Mucosa of stomach (tissue), 1 donor: Measurements from ENCODE around the gene ATG5.

Experiments used
- H3K27me3 ChIP-seq: one replicate; pipeline ENCODE4 v1.7.0; 2013; ENCODE audit warnings: mild to moderate bottlenecking, low read length; ENCODE audit not compliant: control insufficient read depth, insufficient read depth
- H3K36me3 ChIP-seq: one replicate; pipeline ENCODE4 v1.7.0; 2013; ENCODE audit warnings: low read length; ENCODE audit not compliant: control insufficient read depth, insufficient read depth
- H3K4me1 ChIP-seq: one replicate; pipeline ENCODE4 v1.7.0; 2013; ENCODE audit warnings: mild to moderate bottlenecking, low read length; ENCODE audit not compliant: control insufficient read depth, insufficient read depth
- H3K4me3 ChIP-seq: one replicate; pipeline ENCODE4 v1.7.0; 2013; ENCODE audit warnings: low read length
- H3K9ac ChIP-seq: one replicate; pipeline ENCODE4 v1.7.0; 2013; ENCODE audit warnings: mild to moderate bottlenecking, low read length, moderate library complexity
- H3K9me3 ChIP-seq: one replicate; pipeline ENCODE4 v1.7.0; 2013; ENCODE audit warnings: mild to moderate bottlenecking, low read length, moderate library complexity; ENCODE audit not compliant: control insufficient read depth
- donor health status: Pancreatic carcinoma.

Gene ATG5

GRCh38 chr6:106339334-106340029, 13.9 kb upstream of the ATG5 start:
- Histone ChIP-seq H3K4me1 (no peaks in the 10 kb centered on the region), H3K9ac (no peak overlapping the region), H3K4me3 (no peak overlapping the region), H3K36me3 (no peaks in the 10 kb centered on the region), H3K9me3 (no peaks in the 10 kb centered on the region), H3K27me3 (peaks cover 28% of the 10 kb centered on the region)

- Histone ChIP-seq H3K4me3 (no peak overlapping the region), H3K36me3 (no peaks in the 10 kb centered on the region), H3K27me3 (peaks cover 9% of the 10 kb centered on the region), H3K4me1 (no peaks in the 10 kb centered on the region), H3K9ac (no peak overlapping the region), H3K9me3 (no peaks in the 10 kb centered on the region)
Measured at GRCh38 chr6:106334646-106335448, 9.3 kb upstream of the ATG5 start.

GRCh38 chr6:106324726-106325335, 729 bp downstream of the ATG5 start:
- no peaks in the 10 kb centered on the region for H3K9me3 ChIP-seq
- peaks cover 8% of the 10 kb centered on the region for H3K27me3 ChIP-seq
- H3K4me1 ChIP-seq, result peaks cover 14% of the 10 kb centered on the region
- H3K9ac ChIP-seq, result peak overlapping the region; percentile 87
- H3K4me3 ChIP-seq, result peak overlapping the region; percentile 87
- no peaks in the 10 kb centered on the region for H3K36me3 ChIP-seq

- no peaks in the 10 kb centered on the region for H3K36me3 ChIP-seq
- H3K27me3 ChIP-seq, result no peaks in the 10 kb centered on the region
- no peaks in the 10 kb centered on the region for H3K9me3 ChIP-seq
- H3K4me1 ChIP-seq, result peaks cover 18% of the 10 kb centered on the region
- no peak overlapping the region for H3K4me3 ChIP-seq
- H3K9ac ChIP-seq, result no peak overlapping the region
Measured at GRCh38 chr6:106321940-106322339, 3.6 kb downstream of the ATG5 start.

GRCh38 chr6:106318851-106319250, 6.7 kb downstream of the ATG5 start:
- H3K4me3 ChIP-seq, result no peak overlapping the region
- peaks cover 9% of the 10 kb centered on the region for H3K4me1 ChIP-seq

GRCh38 chr6:106318061-106318460, 7.5 kb downstream of the ATG5 start:
- Histone ChIP-seq H3K36me3 (peaks cover 3% of the 10 kb centered on the region), H3K9me3 (no peaks in the 10 kb centered on the region), H3K4me1 (peaks cover 9% of the 10 kb centered on the region), H3K27me3 (no peaks in the 10 kb centered on the region), H3K4me3 (no peak overlapping the region), H3K9ac (no peak overlapping the region)

More at GRCh38 chr6:106318851-106319250, 6.7 kb downstream of the ATG5 start:
- Histone ChIP-seq H3K36me3 (peaks cover 3% of the 10 kb centered on the region), H3K9me3 (no peaks in the 10 kb centered on the region), H3K9ac (no peak overlapping the region), H3K27me3 (no peaks in the 10 kb centered on the region)

GRCh38 chr6:106316375-106316766, 9.2 kb downstream of the ATG5 start:
- Histone ChIP-seq H3K36me3 (peaks cover 3% of the 10 kb centered on the region), H3K4me3 (no peak overlapping the region), H3K9me3 (no peaks in the 10 kb centered on the region), H3K27me3 (no peaks in the 10 kb centered on the region), H3K4me1 (peaks cover 9% of the 10 kb centered on the region), H3K9ac (no peak overlapping the region)

- H3K4me3 ChIP-seq, result no peak overlapping the region
- H3K9me3 ChIP-seq, result no peaks in the 10 kb centered on the region
- peaks cover 8% of the 10 kb centered on the region for H3K4me1 ChIP-seq
- H3K9ac ChIP-seq, result no peak overlapping the region
- H3K36me3 ChIP-seq, result peaks cover 3% of the 10 kb centered on the region
- no peaks in the 10 kb centered on the region for H3K27me3 ChIP-seq
Measured at GRCh38 chr6:106315765-106316374, 9.7 kb downstream of the ATG5 start.

- no peaks in the 10 kb centered on the region for H3K27me3 ChIP-seq
- no peaks in the 10 kb centered on the region for H3K4me1 ChIP-seq
- H3K9me3 ChIP-seq, result no peaks in the 10 kb centered on the region
- H3K36me3 ChIP-seq, result peaks cover 2% of the 10 kb centered on the region
- no peak overlapping the region for H3K4me3 ChIP-seq
- H3K9ac ChIP-seq, result no peak overlapping the region
Measured at GRCh38 chr6:106309766-106310373, 15.7 kb downstream of the ATG5 start.

- H3K9me3 ChIP-seq, result no peaks in the 10 kb centered on the region
- no peak overlapping the region for H3K4me3 ChIP-seq
- H3K27me3 ChIP-seq, result no peaks in the 10 kb centered on the region
- no peaks in the 10 kb centered on the region for H3K4me1 ChIP-seq
- no peak overlapping the region for H3K9ac ChIP-seq
- no peaks in the 10 kb centered on the region for H3K36me3 ChIP-seq
Measured at GRCh38 chr6:106308985-106309384, 16.6 kb downstream of the ATG5 start.

GRCh38 chr6:106305740-106306139, 19.8 kb downstream of the ATG5 start:
- Histone ChIP-seq H3K36me3 (no peaks in the 10 kb centered on the region), H3K4me3 (no peak overlapping the region), H3K4me1 (no peaks in the 10 kb centered on the region), H3K9me3 (no peaks in the 10 kb centered on the region), H3K27me3 (no peaks in the 10 kb centered on the region), H3K9ac (no peak overlapping the region)
